ENCODE measurements around the gene AFF2.
"Not testable (repeated sequence)": the region's sequence is repeated elsewhere in the genome, so short reads cannot be mapped to it uniquely, and the experiment has no call there.

Gene AFF2

DNA sequence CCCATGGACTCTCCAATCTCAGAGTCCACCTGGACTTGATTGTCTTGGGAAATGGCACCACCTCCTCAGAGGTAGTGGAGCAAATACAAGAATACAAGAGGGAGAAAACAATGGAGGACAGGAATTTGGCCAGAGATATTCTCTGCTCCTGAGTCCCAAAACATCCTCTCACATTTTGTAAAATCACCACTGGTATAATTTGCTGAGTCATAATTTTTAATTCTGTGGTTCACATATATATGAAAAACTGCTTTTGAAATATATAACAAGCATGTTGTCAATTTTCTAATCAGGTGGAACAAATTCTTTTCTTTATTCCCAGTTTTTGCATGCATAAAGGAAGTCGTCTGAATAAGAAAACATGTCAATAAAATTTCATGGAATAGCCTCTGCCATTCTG is 356.1 kb downstream of the AFF2 start:
- DNase-seq (ENCODE audit: low spot score), result no peak

GRCh38 chrX:148865277-148866210 is 365.1 kb downstream of the AFF2 start:
- no peak for DNase-seq (ENCODE audit: low spot score)

DNA sequence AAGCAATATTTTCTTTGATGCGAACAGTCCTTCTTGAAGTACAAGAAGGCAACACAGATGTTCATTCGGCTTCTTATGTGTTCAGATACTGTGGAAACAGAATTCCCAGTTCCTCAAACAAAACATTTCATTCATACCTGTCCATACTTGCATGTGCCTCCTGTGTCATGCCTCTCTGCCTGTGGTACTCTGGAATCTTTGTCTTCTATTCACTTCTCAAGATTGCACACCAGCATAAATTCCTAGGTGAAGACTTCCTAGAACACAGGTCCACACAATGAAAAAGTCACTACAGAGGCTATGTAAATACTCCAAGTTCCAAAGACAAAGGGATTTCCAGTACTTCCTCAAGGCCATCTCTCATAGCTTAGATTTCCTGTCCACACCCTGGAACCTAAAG is 367.2 kb downstream of the AFF2 start:
- no peak for DNase-seq (ENCODE audit: low spot score)

DNA sequence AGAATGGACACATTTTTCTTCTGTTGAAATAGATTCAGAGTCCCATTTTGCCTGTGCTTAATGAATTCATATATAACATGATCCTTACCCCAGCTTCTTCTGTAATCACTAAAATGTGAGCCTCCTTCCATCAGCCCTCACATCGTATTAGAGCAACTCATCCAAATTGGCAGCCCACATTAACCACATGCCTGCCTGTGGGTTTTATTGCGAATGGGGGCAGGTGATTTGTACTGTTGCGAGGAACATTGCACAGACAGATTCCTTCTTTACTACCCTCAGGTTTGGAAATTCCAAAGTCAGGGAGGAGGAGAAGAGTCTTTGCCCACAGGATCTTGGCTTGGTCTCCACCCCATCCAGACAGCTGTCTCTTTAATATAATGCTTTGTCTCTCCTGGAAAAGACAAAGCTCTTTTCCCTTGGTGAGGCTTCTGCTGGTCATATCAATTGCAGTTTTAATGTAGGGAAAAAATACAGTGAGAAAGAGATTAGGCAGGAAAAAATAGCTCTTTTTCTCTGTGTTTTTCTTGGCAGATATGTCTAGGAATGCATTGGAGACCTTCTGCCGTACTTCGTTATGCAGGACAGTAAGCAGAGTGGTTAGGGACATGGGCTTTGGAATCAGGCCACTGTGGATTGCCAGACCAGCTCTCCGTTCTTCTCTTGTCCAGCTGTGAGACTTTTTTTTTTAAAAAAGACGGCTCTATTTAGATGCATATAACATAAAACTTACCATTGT is 371.2 kb downstream of the AFF2 start:
- DNase-seq (ENCODE audit: low spot score), result no peak

GRCh38 chrX:148872161-148872535 is 371.7 kb downstream of the AFF2 start:
- DNase-seq (ENCODE audit: low spot score), result no peak

DNA sequence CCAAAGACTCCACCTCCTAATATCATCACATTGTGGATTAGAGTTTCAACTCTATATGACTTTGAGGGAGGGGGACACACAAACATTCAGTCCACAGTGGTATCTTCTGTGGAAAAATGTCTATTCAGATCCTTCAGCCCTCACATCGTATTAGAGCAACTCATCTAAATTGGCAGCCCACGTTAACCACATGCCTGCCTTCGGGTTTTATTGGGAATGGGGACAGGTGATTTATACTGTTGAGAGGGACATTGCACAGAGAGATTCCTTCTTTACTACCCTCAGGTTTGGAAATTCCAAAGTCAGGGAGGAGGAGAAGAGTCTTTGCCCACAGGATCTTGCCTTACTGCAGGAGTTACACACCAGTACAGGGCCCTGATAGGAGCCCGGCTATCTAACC is 372.5 kb downstream of the AFF2 start:
- no peak for DNase-seq (ENCODE audit: low spot score)

DNA sequence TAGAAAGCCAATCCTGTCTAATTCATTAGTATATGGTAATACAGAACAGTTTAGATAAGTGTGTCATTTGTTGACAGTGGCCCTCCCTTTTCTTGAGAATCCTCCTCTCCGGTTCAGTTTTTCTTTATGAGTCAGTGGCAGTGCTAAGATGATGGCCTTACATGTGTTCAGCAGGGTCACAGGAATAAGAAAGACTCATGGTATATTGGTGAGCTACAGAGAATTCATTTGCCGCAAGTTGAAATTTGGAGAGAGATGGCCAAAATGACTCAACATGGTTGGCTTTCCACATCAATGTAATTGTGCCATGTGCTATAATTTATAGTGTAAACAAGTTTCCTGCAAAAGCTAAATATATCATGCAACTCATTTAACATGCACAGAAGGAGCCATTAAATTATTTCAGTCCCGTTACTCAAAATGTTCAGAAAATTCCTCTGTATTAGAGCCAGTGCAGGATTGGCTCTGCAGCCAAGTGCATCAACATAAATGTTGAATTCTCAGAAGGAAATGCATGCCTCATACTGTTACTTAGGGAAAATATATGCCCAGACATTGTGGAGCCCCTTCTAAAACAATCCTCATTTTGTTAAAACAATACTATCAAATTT is 374.3 kb downstream of the AFF2 start:
- no peak for DNase-seq (ENCODE audit: low spot score)

DNA sequence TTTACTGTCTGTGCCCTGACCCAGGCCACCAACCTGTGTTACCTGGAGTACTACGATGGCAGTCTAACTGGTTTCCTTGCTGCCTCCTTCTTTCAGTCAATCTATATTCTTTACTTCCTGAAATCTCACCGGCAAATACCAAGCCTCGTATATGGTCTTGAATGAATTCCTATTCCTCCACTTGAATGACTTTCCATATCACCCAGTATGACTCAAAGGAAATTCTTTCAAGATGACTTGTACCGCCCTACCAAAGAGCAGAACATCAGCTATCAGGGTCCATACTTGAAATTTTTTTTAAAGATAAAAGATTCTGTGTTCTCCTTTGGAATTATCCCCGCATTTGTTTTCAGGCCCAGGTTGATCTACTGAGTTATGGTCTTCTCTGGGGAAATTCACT is 378.0 kb downstream of the AFF2 start:
- DNase-seq (ENCODE audit: low spot score), result no peak

DNA sequence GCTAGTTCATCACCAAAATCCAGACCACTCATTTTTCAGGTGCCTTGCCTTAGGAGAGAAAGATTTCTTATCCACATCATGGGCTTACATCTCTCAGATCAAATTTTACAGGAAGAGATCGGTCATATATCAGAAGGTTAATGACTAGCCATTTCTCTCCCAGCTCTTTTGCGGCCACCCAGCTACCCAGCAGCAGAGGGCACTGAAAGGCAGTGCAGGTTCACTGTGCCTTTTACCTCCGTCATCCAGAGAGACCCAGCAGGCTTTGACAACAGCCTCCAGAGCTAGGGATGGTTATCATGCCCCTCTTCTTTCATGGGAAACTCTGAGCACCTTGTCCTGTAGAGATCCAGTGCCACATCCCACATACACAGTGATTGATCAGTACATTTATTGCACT is 384.8 kb downstream of the AFF2 start:
- DNase-seq (ENCODE audit: low spot score), result no peak

DNA sequence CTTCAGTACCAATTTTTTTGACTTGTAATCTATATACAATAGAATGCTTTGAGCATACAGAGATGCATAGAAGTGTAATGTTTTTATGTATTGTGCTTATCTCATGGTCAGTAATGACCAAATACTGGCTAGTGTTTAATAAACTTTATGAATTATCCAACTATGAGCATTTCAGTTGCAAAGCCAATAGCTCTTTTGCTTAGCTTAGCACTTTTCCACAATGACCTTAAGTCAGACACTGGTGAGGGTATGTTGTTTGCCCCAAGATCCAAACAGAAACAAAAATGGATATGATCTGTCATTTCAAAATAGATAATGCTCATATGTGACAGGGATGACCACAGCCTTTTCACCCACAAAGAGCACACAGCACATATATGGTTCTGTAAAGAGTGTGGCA is 393.0 kb downstream of the AFF2 start:
- no peak for DNase-seq (ENCODE audit: low spot score)

DNA sequence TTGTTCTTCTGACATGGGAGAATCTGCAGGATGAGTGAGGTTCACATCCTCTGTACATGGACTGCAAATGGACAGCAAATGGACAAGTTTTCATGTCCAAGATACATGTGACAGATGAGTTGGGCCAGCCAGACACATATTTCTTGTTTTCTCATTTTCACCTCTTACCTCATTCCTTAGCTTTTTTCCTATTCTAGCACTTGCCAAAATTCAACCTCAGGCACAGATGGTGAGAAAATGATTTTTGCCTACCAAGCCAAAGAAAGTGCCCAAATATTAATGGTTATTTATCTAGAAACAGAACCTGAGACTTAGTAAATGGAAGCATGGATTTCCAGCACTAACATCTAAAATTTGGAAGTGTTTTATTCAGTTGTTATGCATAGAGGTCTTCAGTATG is 402.2 kb downstream of the AFF2 start:
- DNase-seq (ENCODE audit: low spot score), result no peak

- DNase-seq (ENCODE audit: low spot score), result no peak
Observed at GRCh38 chrX:148903176-148903575, 402.8 kb downstream of the AFF2 start.

DNA sequence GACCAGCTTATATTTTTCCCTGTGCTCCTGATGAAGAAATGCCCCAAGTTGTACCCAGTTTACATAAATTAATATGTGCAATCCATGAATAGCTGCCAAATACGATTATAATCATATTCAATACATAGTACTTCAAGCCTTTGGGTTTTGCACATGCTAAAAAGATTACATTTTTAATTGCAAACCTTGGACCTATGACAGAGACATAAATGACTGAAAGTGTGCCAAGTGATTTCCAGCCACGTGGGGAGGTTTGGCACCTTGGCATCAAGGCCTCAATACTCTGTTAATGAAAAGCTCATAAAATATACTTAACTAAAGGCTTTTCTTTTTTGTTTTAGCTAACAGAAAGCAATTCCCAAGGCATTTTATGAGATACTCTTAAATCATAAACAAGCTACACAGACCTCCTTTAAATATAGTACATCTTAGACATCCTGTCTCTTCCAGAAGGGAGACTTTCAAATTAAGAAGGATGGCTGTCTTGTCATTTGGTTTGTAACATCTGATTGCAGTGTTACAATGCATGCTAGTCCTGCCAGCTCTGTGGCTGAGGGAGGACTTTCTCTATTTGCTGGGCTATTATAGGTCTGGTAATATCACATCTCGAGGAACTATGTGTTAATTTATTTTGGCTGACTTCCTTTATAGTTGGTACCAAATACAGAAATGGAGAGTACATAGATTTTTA is 404.1 kb downstream of the AFF2 start:
- DNase-seq (ENCODE audit: low spot score), result no peak

- no peak for DNase-seq (ENCODE audit: low spot score)
Observed at GRCh38 chrX:148905400-148905799, 405.0 kb downstream of the AFF2 start.

DNA sequence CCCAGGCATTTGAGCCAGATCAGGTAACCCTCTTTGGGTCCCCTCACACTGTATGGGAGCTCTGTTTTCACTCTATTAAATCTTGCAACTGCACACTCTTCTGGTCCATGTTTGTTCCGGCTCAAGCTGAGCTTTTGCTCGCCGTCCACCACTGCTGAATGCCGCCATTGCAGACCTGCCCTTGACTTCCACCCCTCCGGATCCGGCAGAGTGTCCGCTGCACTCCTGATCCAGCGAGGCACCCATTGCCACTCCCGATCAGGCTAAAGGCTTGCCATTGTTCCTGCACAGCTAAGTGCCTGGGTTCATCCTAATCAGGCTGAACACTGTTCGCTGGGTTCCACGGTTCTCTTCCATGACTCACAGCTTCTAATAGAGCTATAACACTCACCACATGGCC is 406.2 kb downstream of the AFF2 start:
- not testable (repeated sequence) for DNase-seq (ENCODE audit: low spot score)

- no peak for DNase-seq (ENCODE audit: low spot score)
Observed at GRCh38 chrX:148909758-148910157, 409.3 kb downstream of the AFF2 start.

DNA sequence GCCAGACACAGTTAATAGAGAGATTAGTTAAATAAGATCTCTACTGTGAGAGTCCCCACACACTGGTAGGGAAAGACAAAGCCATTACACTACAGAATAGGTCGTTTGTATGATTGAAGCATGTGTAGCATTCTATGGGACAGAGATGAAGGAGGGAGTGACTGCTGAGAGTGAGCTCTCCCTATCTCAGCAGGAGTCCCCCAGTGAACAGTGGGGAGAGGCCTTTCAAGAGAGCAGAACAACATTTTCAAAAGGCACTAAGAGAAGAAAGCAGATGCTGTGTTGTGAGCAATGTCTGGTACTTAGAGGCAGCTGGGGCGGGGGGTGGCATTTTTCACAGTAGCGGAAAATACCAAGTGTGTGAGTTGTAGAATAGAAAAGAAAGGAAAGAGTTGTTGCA is 413.6 kb downstream of the AFF2 start:
- no peak for DNase-seq (ENCODE audit: low spot score)

DNA sequence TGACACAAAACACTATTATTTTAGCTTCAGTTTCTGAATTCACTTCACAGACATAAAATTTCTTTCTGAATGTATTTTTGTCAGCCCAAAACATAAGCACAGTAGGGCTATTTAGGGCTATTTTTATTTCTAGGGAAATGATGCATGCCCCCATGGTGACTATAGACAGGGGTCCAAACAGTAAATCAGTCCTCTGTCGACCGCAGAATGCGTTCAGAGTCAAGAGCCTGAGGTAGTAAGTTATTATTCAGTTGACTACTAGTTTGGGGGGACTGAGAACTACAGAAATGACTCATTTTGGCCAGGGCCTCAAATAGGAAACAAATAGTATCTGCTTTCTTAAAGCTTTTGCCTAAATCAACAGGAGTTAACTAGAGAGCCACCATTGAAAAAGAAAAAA is 414.4 kb downstream of the AFF2 start:
- DNase-seq (ENCODE audit: low spot score), result no peak

DNA sequence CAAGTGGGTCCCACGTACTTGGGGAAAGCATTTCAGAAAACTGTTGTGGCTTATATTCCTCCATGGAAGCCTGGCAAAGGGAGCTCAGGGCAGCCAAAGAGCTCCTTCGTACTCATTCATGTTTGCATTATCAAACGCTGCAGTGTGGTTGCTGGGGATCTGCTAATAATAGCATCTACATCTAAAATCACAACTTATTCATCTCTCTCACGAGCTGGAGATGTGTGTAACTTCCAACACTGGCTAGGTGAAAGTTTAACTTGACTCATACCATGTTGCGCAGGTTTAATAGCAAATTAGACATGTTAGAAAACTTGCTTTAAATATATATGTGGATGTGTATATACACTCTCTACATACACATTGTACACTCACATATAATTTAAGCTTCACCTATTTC is 415.1 kb downstream of the AFF2 start:
- no peak for DNase-seq (ENCODE audit: low spot score)

- no peak for DNase-seq (ENCODE audit: low spot score)
Observed at GRCh38 chrX:148917441-148917840, 417.0 kb downstream of the AFF2 start.

DNA sequence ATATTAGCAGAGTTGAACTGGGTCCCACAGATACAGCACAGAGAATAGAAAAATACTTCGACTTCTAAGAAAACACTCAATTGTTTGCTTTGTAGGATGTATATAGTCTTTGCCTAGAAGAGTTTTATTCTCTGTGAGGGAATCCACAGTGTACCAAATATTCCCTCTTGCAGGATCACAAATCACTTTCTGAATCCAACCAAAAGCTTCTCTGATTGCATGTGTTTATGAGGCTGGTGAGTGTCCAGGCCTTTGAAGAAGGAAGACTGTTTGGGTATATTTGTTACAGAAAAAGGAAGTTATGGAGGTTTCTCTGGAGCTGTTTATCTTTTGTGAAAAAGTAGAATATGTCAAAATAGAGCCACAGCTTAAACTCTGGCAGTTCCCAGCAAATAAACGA is 423.2 kb downstream of the AFF2 start:
- DNase-seq (ENCODE audit: low spot score), result no peak

DNA sequence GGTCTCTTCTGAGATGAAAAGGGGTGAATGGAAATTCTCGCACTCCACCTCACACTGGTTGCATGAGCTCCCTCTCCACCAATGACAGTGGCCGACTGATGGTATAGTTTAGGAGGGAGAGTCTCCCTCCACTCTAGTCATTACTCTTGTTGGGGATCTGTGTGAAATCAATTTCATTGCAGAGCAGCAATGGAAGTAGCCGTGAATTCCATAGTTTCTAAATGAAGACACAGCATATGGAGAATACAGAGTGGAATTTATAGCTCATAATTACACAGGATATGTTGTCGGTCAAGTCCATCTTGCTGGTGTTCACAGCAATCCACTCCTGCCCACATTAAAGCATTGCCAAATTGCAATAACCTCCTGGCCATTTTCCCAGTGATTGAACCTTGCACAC is 426.0 kb downstream of the AFF2 start:
- no peak for DNase-seq (ENCODE audit: low spot score)

DNA sequence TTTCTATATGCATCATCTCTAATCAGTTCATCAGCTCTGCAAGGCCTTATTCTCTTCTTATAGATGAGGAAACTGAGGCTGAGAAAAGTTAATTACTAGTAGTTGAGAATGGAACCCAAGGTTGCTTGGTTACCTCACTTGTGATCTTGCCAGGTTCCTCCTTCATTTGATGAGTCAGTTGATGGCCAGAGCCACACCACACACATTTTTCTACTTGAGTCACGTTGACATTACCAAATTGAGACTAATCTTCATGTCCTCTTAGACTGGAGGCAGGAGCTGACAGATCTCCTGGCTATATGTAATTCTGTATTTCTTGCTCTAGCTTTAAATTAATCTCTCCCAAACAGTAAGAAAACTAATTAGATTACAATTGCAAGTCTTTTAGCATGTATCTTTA is 428.4 kb downstream of the AFF2 start:
- DNase-seq (ENCODE audit: low spot score), result no peak

All from LoVo (cell line).